Measurements from ENCODE around the gene RYR1. TPM values are rescaled to one million over a fixed set of nuclear protein-coding genes. Genes with fewer than 3 reads are reported as not detected.
"Not testable (repeated sequence)": the region's sequence is repeated elsewhere in the genome, so short reads cannot be mapped to it uniquely, and the experiment has no call there.

RYR1 gene
- total RNA-seq, 3 donors from 2014 or later = 0.46 to 2.5 (median 1.3) TPM

- no peak for DNase-seq
- no peaks in the 10 kb centered on the region for H3K4me1 ChIP-seq (ENCODE audit: low read depth)
- H3K36me3 ChIP-seq (ENCODE audit: low read depth) = no peaks in the 10 kb centered on the region
- H3K4me3 ChIP-seq = no peak overlapping the region
- ATAC-seq = no peak
- TF ChIP-seq, protein P1, sequence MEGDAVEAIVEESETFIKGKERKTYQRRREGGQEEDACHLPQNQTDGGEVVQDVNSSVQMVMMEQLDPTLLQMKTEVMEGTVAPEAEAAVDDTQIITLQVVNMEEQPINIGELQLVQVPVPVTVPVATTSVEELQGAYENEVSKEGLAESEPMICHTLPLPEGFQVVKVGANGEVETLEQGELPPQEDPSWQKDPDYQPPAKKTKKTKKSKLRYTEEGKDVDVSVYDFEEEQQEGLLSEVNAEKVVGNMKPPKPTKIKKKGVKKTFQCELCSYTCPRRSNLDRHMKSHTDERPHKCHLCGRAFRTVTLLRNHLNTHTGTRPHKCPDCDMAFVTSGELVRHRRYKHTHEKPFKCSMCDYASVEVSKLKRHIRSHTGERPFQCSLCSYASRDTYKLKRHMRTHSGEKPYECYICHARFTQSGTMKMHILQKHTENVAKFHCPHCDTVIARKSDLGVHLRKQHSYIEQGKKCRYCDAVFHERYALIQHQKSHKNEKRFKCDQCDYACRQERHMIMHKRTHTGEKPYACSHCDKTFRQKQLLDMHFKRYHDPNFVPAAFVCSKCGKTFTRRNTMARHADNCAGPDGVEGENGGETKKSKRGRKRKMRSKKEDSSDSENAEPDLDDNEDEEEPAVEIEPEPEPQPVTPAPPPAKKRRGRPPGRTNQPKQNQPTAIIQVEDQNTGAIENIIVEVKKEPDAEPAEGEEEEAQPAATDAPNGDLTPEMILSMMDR (IDR thresholded peaks at IDR 0.05) = no peak
- H3K9me3 ChIP-seq = no peaks in the 10 kb centered on the region
- intact Hi-C loops (cut with DNase I, micrococcal nuclease) = no loop called here
Observed at GRCh38 chr19:38466050-38466449, 32.6 kb downstream of the RYR1 start.

DNA sequence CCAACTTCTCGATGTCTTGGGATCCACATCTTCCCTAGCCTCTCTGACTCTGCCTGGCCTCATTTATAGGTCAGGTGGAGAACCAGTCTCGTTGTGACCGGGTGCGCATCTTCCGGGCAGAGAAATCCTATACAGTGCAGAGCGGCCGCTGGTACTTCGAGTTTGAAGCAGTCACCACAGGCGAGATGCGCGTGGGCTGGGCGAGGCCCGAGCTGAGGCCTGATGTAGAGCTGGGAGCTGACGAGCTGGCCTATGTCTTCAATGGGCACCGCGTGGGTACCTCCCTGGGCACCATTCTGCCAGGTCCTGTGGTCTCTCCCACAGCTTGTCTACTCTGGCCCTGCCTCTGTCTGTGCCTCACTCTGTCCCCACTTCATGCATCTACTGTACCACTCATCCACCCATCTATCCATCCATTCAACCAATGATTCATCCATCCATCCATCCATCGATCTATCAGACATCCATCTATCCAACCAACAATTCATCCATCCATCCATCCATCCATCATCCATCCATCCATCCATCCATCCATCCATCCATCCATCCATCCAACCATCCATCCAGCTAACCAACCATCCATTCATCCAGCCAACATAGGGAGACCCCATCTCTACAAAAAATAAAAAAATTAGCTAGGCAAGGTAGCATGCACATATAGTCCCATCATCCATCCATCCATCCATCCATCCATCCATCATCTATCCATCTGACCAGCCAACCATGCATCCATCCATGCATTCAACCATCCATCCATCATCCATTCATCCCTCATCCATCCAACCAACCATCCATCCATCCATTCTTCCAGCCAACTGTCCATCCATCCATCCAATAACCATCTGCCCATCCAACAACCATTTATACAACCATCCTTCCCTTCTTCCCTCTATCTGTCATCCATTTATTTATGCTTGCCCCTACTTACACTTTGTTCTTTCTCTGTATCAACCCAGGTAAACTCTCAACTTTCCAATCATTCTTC, 34.3 kb downstream of the RYR1 start:
- TF ChIP-seq, protein P1 (IDR thresholded peaks at IDR 0.05) = no peak
- H3K9me3 ChIP-seq = no peaks in the 10 kb centered on the region
- no peak for ATAC-seq
- H3K4me3 ChIP-seq = no peak overlapping the region
- DNase-seq = no peak
- no peaks in the 10 kb centered on the region for H3K36me3 ChIP-seq (ENCODE audit: low read depth)
- H3K4me1 ChIP-seq (ENCODE audit: low read depth) = no peaks in the 10 kb centered on the region
- intact Hi-C loops (cut with DNase I, micrococcal nuclease) = no loop called here

GRCh38 chr19:38469151-38469550, 35.7 kb downstream of the RYR1 start:
- DNase-seq (no peak), ATAC-seq (no peak)
- Histone ChIP-seq H3K9me3 (no peaks in the 10 kb centered on the region), H3K4me3 (no peak overlapping the region), H3K4me1 (ENCODE audit: low read depth) (no peaks in the 10 kb centered on the region), H3K36me3 (ENCODE audit: low read depth) (no peaks in the 10 kb centered on the region)
- TF ChIP-seq, protein P1 (IDR thresholded peaks at IDR 0.05) = no peak
- intact Hi-C loops (cut with DNase I, micrococcal nuclease) = no loop called here

- H3K4me1 ChIP-seq (ENCODE audit: low read depth) = no peaks in the 10 kb centered on the region
- H3K4me3 ChIP-seq = no peak overlapping the region
- DNase-seq = no peak
- no peaks in the 10 kb centered on the region for H3K9me3 ChIP-seq
- intact Hi-C loops (cut with DNase I, micrococcal nuclease) = no loop called here
- no peaks in the 10 kb centered on the region for H3K36me3 ChIP-seq (ENCODE audit: low read depth)
- no peak for ATAC-seq
- TF ChIP-seq, protein P1 (IDR thresholded peaks at IDR 0.05) = no peak
Observed at GRCh38 chr19:38470788-38471480, 37.4 kb downstream of the RYR1 start.

- H3K4me3 ChIP-seq; H3K4me1 ChIP-seq (ENCODE audit: low read depth); intact Hi-C loops (cut with DNase I, micrococcal nuclease); H3K36me3 ChIP-seq (ENCODE audit: low read depth); ATAC-seq; DNase-seq; H3K9me3 ChIP-seq: not testable (repeated sequence)
Observed at GRCh38 chr19:38472725-38473124, 39.2 kb downstream of the RYR1 start.

GRCh38 chr19:38473201-38473600, 39.7 kb downstream of the RYR1 start:
- TF ChIP-seq, protein P1 (IDR thresholded peaks at IDR 0.05) = no peak
- intact Hi-C loops (cut with DNase I, micrococcal nuclease) = no loop called here
- H3K36me3 ChIP-seq (ENCODE audit: low read depth) = no peaks in the 10 kb centered on the region
- H3K4me1 ChIP-seq (ENCODE audit: low read depth) = no peaks in the 10 kb centered on the region
- DNase-seq = no peak
- H3K9me3 ChIP-seq = no peaks in the 10 kb centered on the region
- no peak overlapping the region for H3K4me3 ChIP-seq
- no peak for ATAC-seq

All from mucosa of descending colon (tissue), 3 donors.